ENCODE results near the gene MRPS25. TPM values are rescaled to one million over a fixed set of nuclear protein-coding genes. Genes with fewer than 3 reads are reported as not detected.

Gene MRPS25
- total RNA-seq, 1 experiment from 2014 or later: 27.7 TPM

GRCh38 chr3:15056676-15057404 lies 8.3 kb downstream of the MRPS25 start:
- Histone ChIP-seq H3K4me3 (no peak overlapping the region), H3K9me3 (no peaks in the 10 kb centered on the region)

GRCh38 chr3:15055019-15055557 lies 10.0 kb downstream of the MRPS25 start:
- no peak overlapping the region for H3K4me3 ChIP-seq
- no peaks in the 10 kb centered on the region for H3K27me3 ChIP-seq
- H3K9me3 ChIP-seq: no peaks in the 10 kb centered on the region
- no peak for DNase-seq
- H3K36me3 ChIP-seq: peaks cover 16% of the 10 kb centered on the region

More at GRCh38 chr3:15056676-15057404, 8.3 kb downstream of the MRPS25 start:
- Histone ChIP-seq H3K27me3 (no peaks in the 10 kb centered on the region), H3K36me3 (peaks cover 14% of the 10 kb centered on the region)
- DNase-seq: no peak

GRCh38 chr3:15053541-15053940 lies 11.6 kb downstream of the MRPS25 start:
- no peak overlapping the region for H3K4me3 ChIP-seq
- no peak for DNase-seq
- H3K36me3 ChIP-seq: peaks cover 22% of the 10 kb centered on the region
- no peaks in the 10 kb centered on the region for H3K9me3 ChIP-seq
- no peaks in the 10 kb centered on the region for H3K27me3 ChIP-seq

- Histone ChIP-seq H3K4me3 (no peak overlapping the region), H3K9me3 (no peaks in the 10 kb centered on the region), H3K36me3 (peaks cover 24% of the 10 kb centered on the region), H3K27me3 (no peaks in the 10 kb centered on the region)
- no peak for DNase-seq
Measured at GRCh38 chr3:15052335-15053242, 12.5 kb downstream of the MRPS25 start.

DNA sequence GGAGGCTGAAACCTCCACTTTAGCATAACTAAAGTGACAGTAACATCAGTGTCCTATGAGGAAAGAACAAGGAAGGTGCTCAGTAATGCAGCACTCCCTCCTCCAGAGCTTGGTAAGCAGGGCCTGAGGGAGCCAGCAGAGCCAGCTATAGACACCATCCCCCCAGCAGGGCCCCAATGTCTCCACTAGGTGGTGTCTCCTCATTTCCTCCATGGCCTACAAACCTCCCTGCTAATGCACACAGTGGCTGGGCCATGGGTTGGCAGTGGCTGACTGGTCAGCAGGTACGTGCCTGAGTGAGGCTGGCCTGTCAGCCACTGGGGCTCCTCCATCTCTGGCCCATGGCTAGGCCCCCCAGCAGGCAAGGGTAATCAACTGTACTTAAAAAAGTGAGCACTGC lies 13.6 kb downstream of the MRPS25 start:
- DNase-seq: peak; percentile 20
- H3K27me3 ChIP-seq: no peaks in the 10 kb centered on the region
- peaks cover 21% of the 10 kb centered on the region for H3K36me3 ChIP-seq
- no peaks in the 10 kb centered on the region for H3K9me3 ChIP-seq
- H3K4me3 ChIP-seq: no peak overlapping the region

DNA sequence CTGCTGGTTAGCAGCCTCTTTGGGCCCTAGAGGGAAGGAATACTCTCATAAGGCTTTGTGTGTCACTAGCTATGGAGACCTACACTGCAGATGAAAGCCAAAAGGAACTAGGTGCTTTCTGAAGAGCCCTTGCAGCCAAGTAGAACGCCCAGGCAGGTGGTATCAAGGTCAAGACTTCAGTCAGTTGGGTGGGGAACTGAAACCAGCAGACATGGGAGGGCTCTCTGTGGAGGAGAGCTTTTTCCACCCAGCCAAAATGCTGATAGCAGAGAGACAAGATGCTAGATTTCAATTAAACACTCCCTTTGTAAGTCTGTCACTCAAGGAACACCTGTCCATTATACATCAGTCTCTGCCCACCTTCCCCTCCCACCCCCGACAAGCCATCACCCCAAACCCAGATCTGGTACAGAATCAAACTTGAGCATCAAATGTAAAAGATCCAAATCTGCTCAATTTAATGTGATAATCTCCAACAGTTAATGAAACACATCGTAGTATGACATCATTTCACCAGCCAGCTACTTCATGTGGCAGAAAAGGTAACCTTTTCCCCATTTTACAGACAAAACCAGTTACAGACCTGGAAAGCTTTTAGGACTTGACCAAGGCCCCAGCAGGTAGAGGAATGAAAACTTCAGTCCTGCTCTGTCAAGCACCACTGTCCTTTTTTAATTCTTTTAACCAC lies 14.6 kb downstream of the MRPS25 start:
- H3K4me3 ChIP-seq: no peak overlapping the region
- H3K36me3 ChIP-seq: peaks cover 24% of the 10 kb centered on the region
- H3K9me3 ChIP-seq: no peaks in the 10 kb centered on the region
- no peaks in the 10 kb centered on the region for H3K27me3 ChIP-seq
- DNase-seq: no peak

DNA sequence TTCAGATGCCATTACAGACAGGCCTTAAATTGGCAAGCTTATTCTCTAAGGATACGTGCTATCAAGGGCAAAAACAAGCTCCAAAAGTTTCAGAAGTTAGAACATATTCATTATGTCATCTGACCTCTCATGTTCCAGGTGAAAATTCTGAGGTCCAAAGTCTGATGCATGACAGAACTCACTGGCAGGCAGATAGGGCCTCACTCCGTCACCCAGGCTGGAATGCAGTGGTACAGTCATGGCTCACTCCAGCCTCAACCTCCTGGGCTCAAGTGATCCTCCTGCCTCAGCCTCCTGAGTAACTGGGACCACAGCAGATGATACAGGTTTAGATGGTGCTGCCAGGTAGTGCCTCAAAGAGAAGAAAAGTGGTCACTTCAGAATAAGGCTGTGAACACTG lies 15.5 kb downstream of the MRPS25 start:
- peaks cover 29% of the 10 kb centered on the region for H3K36me3 ChIP-seq
- H3K27me3 ChIP-seq: no peaks in the 10 kb centered on the region
- no peak for DNase-seq
- no peak overlapping the region for H3K4me3 ChIP-seq
- no peaks in the 10 kb centered on the region for H3K9me3 ChIP-seq

- Histone ChIP-seq H3K27me3 (no peaks in the 10 kb centered on the region), H3K36me3 (peaks cover 30% of the 10 kb centered on the region), H3K9me3 (no peaks in the 10 kb centered on the region), H3K4me3 (no peak overlapping the region)
- no peak for DNase-seq
Measured at GRCh38 chr3:15045667-15046066, 19.4 kb downstream of the MRPS25 start.

GRCh38 chr3:15044326-15044725 lies 20.8 kb downstream of the MRPS25 start:
- Histone ChIP-seq H3K27me3 (no peaks in the 10 kb centered on the region), H3K9me3 (no peaks in the 10 kb centered on the region), H3K36me3 (peaks cover 26% of the 10 kb centered on the region), H3K4me3 (no peak overlapping the region)
- no peak for DNase-seq

- Histone ChIP-seq H3K4me3 (no peak overlapping the region), H3K36me3 (peaks cover 24% of the 10 kb centered on the region), H3K27me3 (no peaks in the 10 kb centered on the region), H3K9me3 (no peaks in the 10 kb centered on the region)
- no peak for DNase-seq
Measured at GRCh38 chr3:15043408-15044171, 21.5 kb downstream of the MRPS25 start.

DNA sequence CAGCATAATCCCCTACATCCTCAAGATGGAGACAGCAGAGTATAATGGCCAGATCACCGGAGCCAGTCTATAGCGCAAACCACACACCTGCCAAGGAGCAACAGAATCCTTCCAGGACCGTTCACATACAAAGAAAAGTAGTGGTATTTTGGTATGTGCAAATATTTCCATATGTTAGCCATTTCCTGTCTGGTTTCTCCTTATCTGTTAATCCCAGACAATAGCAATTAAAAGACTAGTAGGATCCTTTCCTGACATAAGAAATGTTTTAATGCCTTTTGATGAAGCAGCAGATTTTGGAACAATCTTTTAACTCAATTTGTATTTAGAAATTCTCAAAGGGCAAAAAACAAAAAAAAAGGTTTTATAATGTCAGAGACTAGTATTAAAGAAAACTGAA lies 22.2 kb downstream of the MRPS25 start:
- H3K27me3 ChIP-seq: no peaks in the 10 kb centered on the region
- DNase-seq: no peak
- no peak overlapping the region for H3K4me3 ChIP-seq
- peaks cover 23% of the 10 kb centered on the region for H3K36me3 ChIP-seq
- no peaks in the 10 kb centered on the region for H3K9me3 ChIP-seq

- Histone ChIP-seq H3K4me3 (no peak overlapping the region), H3K9me3 (no peaks in the 10 kb centered on the region), H3K36me3 (peaks cover 21% of the 10 kb centered on the region), H3K27me3 (no peaks in the 10 kb centered on the region)
- no peak for DNase-seq
Measured at GRCh38 chr3:15041950-15042349, 23.2 kb downstream of the MRPS25 start.

- Histone ChIP-seq H3K4me3 (no peak overlapping the region), H3K36me3 (peaks cover 19% of the 10 kb centered on the region), H3K27me3 (no peaks in the 10 kb centered on the region), H3K9me3 (no peaks in the 10 kb centered on the region)
- no peak for DNase-seq
Measured at GRCh38 chr3:15040844-15041243, 24.3 kb downstream of the MRPS25 start.

- Histone ChIP-seq H3K9me3 (no peaks in the 10 kb centered on the region), H3K36me3 (peaks cover 17% of the 10 kb centered on the region), H3K4me3 (no peak overlapping the region), H3K27me3 (no peaks in the 10 kb centered on the region)
- DNase-seq: no peak
Measured at GRCh38 chr3:15038306-15038705, 26.8 kb downstream of the MRPS25 start.

DNA sequence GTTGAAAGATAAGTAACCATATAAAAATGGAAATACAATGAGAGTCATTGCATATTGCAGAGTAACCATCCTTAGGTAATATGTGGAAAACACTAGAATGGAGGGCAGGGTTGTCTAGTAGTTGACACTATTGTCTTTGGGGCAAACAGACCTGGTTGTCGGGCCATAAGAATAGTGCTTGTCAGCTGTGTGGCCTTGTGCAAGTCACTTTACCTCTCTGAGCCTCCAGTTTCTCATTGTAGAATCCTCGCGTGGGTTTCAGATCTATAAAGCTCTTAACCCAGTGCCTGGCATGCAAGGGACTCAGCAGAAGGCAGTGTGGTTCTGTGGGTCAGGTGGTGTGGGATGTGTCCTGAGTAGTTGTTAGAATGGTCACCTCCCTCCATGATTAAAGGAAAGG lies 32.0 kb downstream of the MRPS25 start:
- no peaks in the 10 kb centered on the region for H3K27me3 ChIP-seq
- no peaks in the 10 kb centered on the region for H3K9me3 ChIP-seq
- H3K36me3 ChIP-seq: peaks cover 4% of the 10 kb centered on the region
- no peak overlapping the region for H3K4me3 ChIP-seq
- DNase-seq: no peak

DNA sequence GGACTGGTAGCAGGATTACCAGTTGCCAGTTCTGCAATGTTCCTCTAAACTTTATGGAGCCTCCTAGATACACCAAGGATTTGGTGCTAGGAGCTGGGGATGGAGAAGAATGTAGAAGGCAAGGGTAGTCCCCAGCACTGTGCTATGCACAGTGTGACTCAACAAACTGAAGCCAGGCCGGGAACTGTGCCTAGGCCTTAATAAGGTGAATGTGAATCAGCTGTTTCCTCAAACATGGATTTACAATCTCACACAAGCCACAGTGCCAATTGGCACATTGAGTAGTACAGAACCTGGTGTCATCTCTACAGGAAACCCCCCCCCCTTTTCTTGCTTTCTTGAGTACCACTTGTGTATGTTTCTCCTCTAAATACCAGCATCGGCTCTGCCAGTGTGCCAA lies 32.5 kb downstream of the MRPS25 start:
- Histone ChIP-seq H3K36me3 (peaks cover 4% of the 10 kb centered on the region), H3K4me3 (no peak overlapping the region), H3K9me3 (no peaks in the 10 kb centered on the region), H3K27me3 (no peaks in the 10 kb centered on the region)
- peak; percentile 8 for DNase-seq

Data from MG63 (cell line).